Osteocyte (in vitro differentiated cells): Measurements from ENCODE around the gene TEF. TPM values are rescaled to one million over a fixed set of nuclear protein-coding genes. Genes with fewer than 3 reads are reported as not detected.
"Not testable (repeated sequence)": the region's sequence is repeated elsewhere in the genome, so short reads cannot be mapped to it uniquely, and the experiment has no call there.

Experiments
- DNase-seq: peaks from one replicate; pipeline ENCODE4 v3.0.0; 2021; ENCODE audit warnings: mixed read lengths; ENCODE audit not compliant: unreplicated experiment; ENCODE audit errors: extremely low spot score
- H3K27ac Mint-ChIP-seq: one replicate; pipeline ENCODE4 v1.8.0; 2021; ENCODE audit warnings: mild to moderate bottlenecking, mixed read lengths; ENCODE audit not compliant: unreplicated experiment
- H3K27me3 Mint-ChIP-seq: one replicate; pipeline ENCODE4 v1.8.0; 2021; ENCODE audit warnings: mixed read lengths; ENCODE audit not compliant: unreplicated experiment
- H3K36me3 Mint-ChIP-seq: one replicate; pipeline ENCODE4 v1.8.0; 2021; ENCODE audit warnings: mixed read lengths; ENCODE audit not compliant: unreplicated experiment
- H3K4me1 Mint-ChIP-seq: one replicate; pipeline ENCODE4 v1.8.0; 2021; ENCODE audit warnings: mixed read lengths; ENCODE audit not compliant: unreplicated experiment
- H3K4me3 Mint-ChIP-seq: one replicate; pipeline ENCODE4 v1.8.0; 2021; ENCODE audit warnings: mild to moderate bottlenecking, moderate library complexity, mixed read lengths; ENCODE audit not compliant: unreplicated experiment
- H3K9me3 Mint-ChIP-seq: one replicate; pipeline ENCODE4 v1.8.0; 2021; ENCODE audit warnings: mixed read lengths; ENCODE audit not compliant: unreplicated experiment
- total RNA-seq: library from RNA; stranded (reverse); gene quantifications from 2 replicates; pipeline ENCODE4 v1.2.1, GENCODE V29; 2021
- TF ChIP-seq, protein P1 (sequence below): fragments of 200-600 bp; sonication (generic); IDR thresholded peaks from 2 replicates; pipeline ENCODE4 v1.5.0; 2021; ENCODE audit warnings: antibody characterized with exemption, mild to moderate bottlenecking, moderate library complexity

The TEF gene
- total RNA-seq, 1 donor from 2014 or later = 5.7 TPM

DNA sequence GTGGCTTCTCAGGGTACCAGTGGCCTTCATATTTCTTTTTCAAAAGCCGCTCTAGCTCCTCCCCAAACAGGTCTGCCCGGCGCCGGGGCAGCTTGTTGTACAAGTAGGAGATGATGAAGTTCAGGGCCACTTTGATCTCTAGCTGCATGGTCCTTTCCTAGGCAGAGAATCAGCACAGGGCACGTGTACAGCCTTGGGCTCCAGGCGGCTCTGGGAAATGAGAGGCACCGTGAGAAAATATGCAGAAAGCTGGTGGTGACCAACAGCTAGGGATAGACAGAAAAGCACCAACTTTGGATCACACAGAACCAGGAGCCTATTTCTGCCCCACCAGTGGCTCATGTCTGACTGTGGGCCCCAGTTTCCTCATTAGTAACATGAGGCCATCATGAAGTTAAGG, 55.5 kb downstream of the TEF start:
- Mint-ChIP-seq H3K36me3 (peaks cover 29% of the 10 kb centered on the region), H3K4me3 (no peak overlapping the region), H3K27me3 (no peaks in the 10 kb centered on the region), H3K9me3 (no peaks in the 10 kb centered on the region), H3K27ac (no peak overlapping the region), H3K4me1 (peaks cover 16% of the 10 kb centered on the region)
- DNase-seq = no peak
- TF ChIP-seq, protein P1, sequence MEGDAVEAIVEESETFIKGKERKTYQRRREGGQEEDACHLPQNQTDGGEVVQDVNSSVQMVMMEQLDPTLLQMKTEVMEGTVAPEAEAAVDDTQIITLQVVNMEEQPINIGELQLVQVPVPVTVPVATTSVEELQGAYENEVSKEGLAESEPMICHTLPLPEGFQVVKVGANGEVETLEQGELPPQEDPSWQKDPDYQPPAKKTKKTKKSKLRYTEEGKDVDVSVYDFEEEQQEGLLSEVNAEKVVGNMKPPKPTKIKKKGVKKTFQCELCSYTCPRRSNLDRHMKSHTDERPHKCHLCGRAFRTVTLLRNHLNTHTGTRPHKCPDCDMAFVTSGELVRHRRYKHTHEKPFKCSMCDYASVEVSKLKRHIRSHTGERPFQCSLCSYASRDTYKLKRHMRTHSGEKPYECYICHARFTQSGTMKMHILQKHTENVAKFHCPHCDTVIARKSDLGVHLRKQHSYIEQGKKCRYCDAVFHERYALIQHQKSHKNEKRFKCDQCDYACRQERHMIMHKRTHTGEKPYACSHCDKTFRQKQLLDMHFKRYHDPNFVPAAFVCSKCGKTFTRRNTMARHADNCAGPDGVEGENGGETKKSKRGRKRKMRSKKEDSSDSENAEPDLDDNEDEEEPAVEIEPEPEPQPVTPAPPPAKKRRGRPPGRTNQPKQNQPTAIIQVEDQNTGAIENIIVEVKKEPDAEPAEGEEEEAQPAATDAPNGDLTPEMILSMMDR = no peak

DNA sequence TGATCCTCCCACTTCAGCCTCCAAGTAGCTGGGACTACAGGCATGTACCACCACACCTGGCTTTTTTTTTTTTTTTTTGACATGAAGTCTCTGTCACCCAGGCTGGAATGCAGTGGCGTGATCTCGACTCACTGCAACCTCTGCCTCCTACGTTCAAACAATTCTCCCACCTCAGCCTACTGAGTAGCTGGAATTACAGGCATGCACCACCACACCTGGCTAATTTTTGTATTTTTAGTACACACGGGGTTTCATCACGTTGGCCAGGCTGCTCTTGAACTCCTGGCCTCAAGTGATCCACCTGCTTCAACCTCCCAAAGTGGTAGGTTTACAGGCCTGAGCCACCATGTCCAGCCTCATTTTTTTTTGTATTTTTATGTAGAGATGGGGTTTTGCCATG, 58.8 kb downstream of the TEF start:
- H3K36me3 Mint-ChIP-seq = peaks cover 29% of the 10 kb centered on the region
- not testable (repeated sequence) for H3K27ac Mint-ChIP-seq, H3K27me3 Mint-ChIP-seq, DNase-seq, H3K9me3 Mint-ChIP-seq, H3K4me3 Mint-ChIP-seq
- H3K4me1 Mint-ChIP-seq = peaks cover 33% of the 10 kb centered on the region

GRCh38 chr22:41442240-41442792, 60.6 kb downstream of the TEF start:
- TF ChIP-seq, protein P1 = no peak
- Mint-ChIP-seq H3K4me1 (peaks cover 30% of the 10 kb centered on the region), H3K36me3 (peaks cover 13% of the 10 kb centered on the region), H3K9me3 (no peaks in the 10 kb centered on the region), H3K4me3 (no peak overlapping the region), H3K27ac (no peak overlapping the region), H3K27me3 (no peaks in the 10 kb centered on the region)
- DNase-seq = no peak

- no peaks in the 10 kb centered on the region for H3K27me3 Mint-ChIP-seq
- H3K4me3 Mint-ChIP-seq = peak overlapping the region; percentile 95
- peaks cover 11% of the 10 kb centered on the region for H3K36me3 Mint-ChIP-seq
- TF ChIP-seq, protein P1 = no peak
- DNase-seq = peak; percentile 98
- H3K9me3 Mint-ChIP-seq = no peaks in the 10 kb centered on the region
- peaks cover 30% of the 10 kb centered on the region for H3K4me1 Mint-ChIP-seq
- H3K27ac Mint-ChIP-seq = peak overlapping the region; percentile 95
These were observed 62.8 kb downstream of the TEF start for GRCh38 chr22:41444360-41445128.

DNA sequence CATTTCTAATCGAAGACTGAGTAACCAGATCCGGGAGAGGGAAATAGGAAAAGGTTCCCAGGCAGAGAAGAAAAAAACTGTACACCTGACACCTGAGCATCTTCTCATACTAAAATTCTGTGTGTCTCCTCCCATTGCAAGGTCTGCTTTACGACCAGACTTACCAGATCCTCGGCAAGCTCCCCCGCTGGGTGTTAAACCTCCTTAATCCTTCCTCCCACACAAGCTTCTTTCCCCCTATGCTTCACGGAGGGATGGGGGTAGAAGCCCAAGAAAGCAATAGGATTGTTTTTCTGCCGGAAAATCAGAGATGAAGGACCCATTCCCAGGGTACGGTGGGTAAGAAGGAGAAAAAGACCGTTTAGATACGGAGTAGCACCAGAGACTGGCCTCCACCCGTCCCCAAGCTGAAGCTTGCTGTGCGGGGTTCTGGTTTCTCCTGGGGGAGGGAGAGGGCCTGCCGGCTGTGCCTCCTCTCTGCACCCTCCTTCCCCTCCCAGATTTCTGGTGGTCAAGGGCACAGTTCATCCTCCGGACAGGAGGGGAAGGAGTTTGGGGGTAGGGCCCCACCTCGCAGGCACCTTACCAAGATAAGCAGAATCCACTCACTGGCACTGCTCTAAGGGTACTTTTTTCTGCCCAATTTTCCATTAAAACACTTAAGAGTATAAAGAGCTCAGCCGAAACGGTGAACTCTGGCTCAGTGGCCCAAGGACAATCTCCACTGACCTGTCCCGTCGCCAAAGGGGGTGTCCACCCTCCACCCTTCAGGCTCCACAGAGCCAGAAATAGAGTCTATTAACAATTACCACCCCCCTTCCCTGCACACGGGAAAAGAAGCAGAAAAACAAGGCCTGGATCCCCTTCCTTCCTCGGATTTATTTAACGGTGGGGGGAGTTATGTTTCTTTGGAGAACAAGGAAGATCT, 63.7 kb downstream of the TEF start:
- Mint-ChIP-seq H3K27me3 (no peaks in the 10 kb centered on the region), H3K4me1 (peaks cover 28% of the 10 kb centered on the region), H3K27ac (peak overlapping the region; percentile 95), H3K4me3 (peak overlapping the region; percentile 95), H3K36me3 (peaks cover 11% of the 10 kb centered on the region), H3K9me3 (no peaks in the 10 kb centered on the region)
- TF ChIP-seq, protein P1 = no peak
- no peak for DNase-seq
